22Rv1 (cell line): ENCODE data around the gene NOD1.

Experiments
- ZFX ChIP-seq: fragments of 450-650 bp; IDR thresholded peaks from 2 replicates; pipeline ENCODE4 v1.6.1; 2017; ENCODE audit warnings: antibody characterized with exemption, borderline replicate concordance
- TF ChIP-seq, protein P1 (sequence below): fragments of 450-650 bp; IDR thresholded peaks from 2 replicates; pipeline ENCODE4 v1.5.1; 2017; ENCODE audit warnings: mild to moderate bottlenecking

DNA sequence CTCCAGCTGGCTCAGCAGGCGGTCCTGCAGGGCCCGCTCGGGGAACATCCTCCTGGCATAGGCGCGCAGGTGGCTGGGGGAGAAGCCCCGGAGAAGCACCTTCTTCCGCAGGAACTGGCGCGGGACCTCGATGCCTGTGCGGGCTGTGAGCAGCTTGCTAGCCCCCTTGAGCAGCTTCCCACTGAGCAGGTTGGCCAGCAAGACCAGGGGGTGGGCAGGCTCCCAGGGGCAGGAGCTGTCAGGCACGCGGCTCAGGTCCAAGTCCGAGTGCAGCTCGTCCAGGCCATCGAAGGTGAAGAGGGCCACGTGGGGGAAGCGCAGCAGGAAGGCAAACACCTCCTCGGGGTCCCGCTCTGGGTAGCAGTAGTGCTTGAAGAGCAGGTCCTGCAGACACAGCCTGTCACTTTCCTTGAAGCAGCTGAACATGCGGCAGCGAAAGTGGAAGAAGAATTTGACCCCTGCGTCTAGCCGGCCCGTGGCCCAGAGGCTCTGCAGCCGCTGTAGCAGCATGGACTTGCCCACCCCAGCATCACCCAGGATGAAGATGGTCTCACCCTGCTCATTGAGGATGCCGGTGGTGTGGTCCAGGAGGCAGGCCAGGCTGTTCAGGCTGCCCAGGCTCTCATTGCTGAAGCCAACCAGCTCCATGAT lies 26.2 kb downstream of the NOD1 start:
- TF ChIP-seq, protein P1, sequence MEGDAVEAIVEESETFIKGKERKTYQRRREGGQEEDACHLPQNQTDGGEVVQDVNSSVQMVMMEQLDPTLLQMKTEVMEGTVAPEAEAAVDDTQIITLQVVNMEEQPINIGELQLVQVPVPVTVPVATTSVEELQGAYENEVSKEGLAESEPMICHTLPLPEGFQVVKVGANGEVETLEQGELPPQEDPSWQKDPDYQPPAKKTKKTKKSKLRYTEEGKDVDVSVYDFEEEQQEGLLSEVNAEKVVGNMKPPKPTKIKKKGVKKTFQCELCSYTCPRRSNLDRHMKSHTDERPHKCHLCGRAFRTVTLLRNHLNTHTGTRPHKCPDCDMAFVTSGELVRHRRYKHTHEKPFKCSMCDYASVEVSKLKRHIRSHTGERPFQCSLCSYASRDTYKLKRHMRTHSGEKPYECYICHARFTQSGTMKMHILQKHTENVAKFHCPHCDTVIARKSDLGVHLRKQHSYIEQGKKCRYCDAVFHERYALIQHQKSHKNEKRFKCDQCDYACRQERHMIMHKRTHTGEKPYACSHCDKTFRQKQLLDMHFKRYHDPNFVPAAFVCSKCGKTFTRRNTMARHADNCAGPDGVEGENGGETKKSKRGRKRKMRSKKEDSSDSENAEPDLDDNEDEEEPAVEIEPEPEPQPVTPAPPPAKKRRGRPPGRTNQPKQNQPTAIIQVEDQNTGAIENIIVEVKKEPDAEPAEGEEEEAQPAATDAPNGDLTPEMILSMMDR: no peak
- no peak for TF ChIP-seq ZFX
